ENCODE results near the gene CFAP77. TPM values are rescaled to one million over a fixed set of nuclear protein-coding genes. Genes with fewer than 3 reads are reported as not detected.

CFAP77 gene
- total and polyA plus RNA-seq, 2 of the 4 experiments (the other 2 are of a cell fraction), result not detected

- POLR2A ChIA-PET (ENCODE audit: unreplicated experiment), result no interaction called here
- no peaks in the 10 kb centered on the region for H3K9me3 ChIP-seq (ENCODE audit: control insufficient read depth, insufficient read depth, low read length)
- dilution Hi-C loops (cut with HindIII; ENCODE audit: low sequenced_read_pairs, unreplicated experiment), result no loop called here
- H2AFZ ChIP-seq (replicated peaks; ENCODE audit: low read length, poor library complexity), result no peak overlapping the region
- no peak overlapping the region for H3K23ac ChIP-seq (ENCODE audit: low read depth, low read length)
- no peak overlapping the region for H2AK9ac ChIP-seq (replicated peaks; ENCODE audit: low read depth, low read length, poor library complexity)
- H3K4me1 ChIP-seq (ENCODE audit: control insufficient read depth, insufficient read depth, low read length), result no peaks in the 10 kb centered on the region
- no peak overlapping the region for H3K27ac ChIP-seq (ENCODE audit: insufficient read depth, low read length)
- ATAC-seq (ENCODE audit: low read depth) (no peak), DNase-seq (no peak)
- no peak overlapping the region for H2BK5ac ChIP-seq (ENCODE audit: low read depth, low read length, poor library complexity, severe bottlenecking)
- no peak overlapping the region for H3K4me2 ChIP-seq (ENCODE audit: low read depth, low read length)
- no peak overlapping the region for H2BK15ac ChIP-seq (ENCODE audit: low read depth, low read length)
- no peak overlapping the region for H4K91ac ChIP-seq (ENCODE audit: insufficient read depth, low read depth, low read length)
- no peak overlapping the region for H3K14ac ChIP-seq (replicated peaks; ENCODE audit: low read depth, low read length)
- no CpG with 5 or more reads among the region's 9 CpGs for WGBS, 2 experiments (ENCODE audit: extremely low coverage in 2 of 2, insufficient read length in 1 of 2)
- TF ChIP-seq RAD21 (IDR thresholded peaks at IDR 0.05; ENCODE audit: low read length) (no peak), CHD1 (IDR thresholded peaks at IDR 0.05; ENCODE audit: low read depth, low read length) (no peak), NFE2L2 (IDR thresholded peaks at IDR 0.05; ENCODE audit: low read depth, low read length) (no peak), MAZ (IDR thresholded peaks at IDR 0.05; ENCODE audit: borderline replicate concordance, low read depth, low read length) (no peak), CTCF (conservative IDR thresholded peaks at IDR 0.05; ENCODE audit: low read depth, low read length) (no peak), MXI1 (IDR thresholded peaks at IDR 0.05; ENCODE audit: borderline replicate concordance, low read depth, low read length) (no peak), BHLHE40 (IDR thresholded peaks at IDR 0.05; ENCODE audit: low read depth, low read length) (no peak), POLR2A (IDR thresholded peaks at IDR 0.05; ENCODE audit: low read depth, low read length) (no peak)
- BruUV-seq (replicated peaks), result no TSS peak
- H2BK120ac ChIP-seq (ENCODE audit: low read depth, low read length), result no peak overlapping the region
- no peak overlapping the region for H3K56ac ChIP-seq (ENCODE audit: extremely low read depth, insufficient read depth, low read length)
- H2BK20ac ChIP-seq (ENCODE audit: low read depth, low read length), result no peak overlapping the region
- no peak overlapping the region for H3K4ac ChIP-seq (ENCODE audit: low read depth, low read length)
- H4K8ac ChIP-seq (ENCODE audit: low read depth in 2 of 2, low read length in 2 of 2), result no peak overlapping the region
- H3K36me3 ChIP-seq (ENCODE audit: control insufficient read depth, insufficient read depth, low read length), result peaks cover 46% of the 10 kb centered on the region
- CTCF ChIA-PET, result no interaction called here
- in situ Hi-C loops (cut with MboI; ENCODE audit: low sequenced_read_pairs), result no loop called here
- H3K79me1 ChIP-seq (ENCODE audit: low read depth in 1 of 2, low read length in 2 of 2), result peaks cover 0 to 4% of the 10 kb centered on the region in 2 experiments; a peak in 2 of 4 replicates
- H4K20me1 ChIP-seq (ENCODE audit: insufficient read depth, low read length), result no peaks in the 10 kb centered on the region
- no peaks in the 10 kb centered on the region for H3K27me3 ChIP-seq (ENCODE audit: control insufficient read depth, insufficient read depth, low read length)
- no peak overlapping the region for H2AK5ac ChIP-seq (ENCODE audit: low read depth, low read length)
- no peak overlapping the region for H3K9ac ChIP-seq (ENCODE audit: low read depth, low read length)
- no peak overlapping the region for H4K5ac ChIP-seq (ENCODE audit: low read depth, low read length)
- intact Hi-C loops (cut with micrococcal nuclease), result no loop called here
- H3K9me1 ChIP-seq (ENCODE audit: insufficient read depth, low read length), result peaks cover 6% of the 10 kb centered on the region; the same call in 1 of the 2 replicates
- H3K18ac ChIP-seq (ENCODE audit: low read depth, low read length), result no peak overlapping the region
- no peak overlapping the region for H3K4me3 ChIP-seq (ENCODE audit: insufficient read depth, low read depth, low read length)
Observed at GRCh38 chr9:132381966-132382541, 28.0 kb upstream of the CFAP77 start.
